PFSK-1 (cell line): ENCODE data around the gene HK1.

Experiments
- POLR2AphosphoS5 ChIP-seq: IDR thresholded peaks from 2 replicates; pipeline ENCODE4 v1.6.1; 2012; ENCODE audit warnings: low read depth, mild to moderate bottlenecking, control low read depth, low read length, moderate library complexity
- REST ChIP-seq, 2 experiments: IDR thresholded peaks; 2 replicates each; pipeline versions ENCODE4 v1.6.1 to v1.8.0; 2011 to 2012; ENCODE audit warnings: low read depth in 2 of 2, low read length in 2 of 2, control low read depth in 1 of 2, inconsistent platforms in 1 of 2, mild to moderate bottlenecking in 1 of 2, moderate library complexity in 1 of 2; ENCODE audit not compliant: insufficient read depth in 1 of 2

- TF ChIP-seq POLR2AphosphoS5 (no peak), REST (IDR thresholded peaks at IDR 0.05; ENCODE audit: insufficient read depth in 1 of 2, low read depth in 2 of 2, low read length in 2 of 2) (no peak)
Measured at GRCh38 chr10:69246581-69247312, 31.5 kb upstream of the HK1 start.
